Astrocyte of the spinal cord (primary cell): ENCODE data around the gene HS3ST3B1.

ENCODE experiments used
- DNase-seq: peaks from one replicate; pipeline ENCODE4 v3.0.0; 2011; ENCODE audit warnings: low read depth, low spot score
- H3K4me3 ChIP-seq: 2 replicates; pipeline ENCODE4 v1.5.1; 2011; ENCODE audit warnings: low read depth, mild to moderate bottlenecking, low read length, moderate library complexity
- CTCF ChIP-seq: IDR thresholded peaks from 2 replicates; pipeline ENCODE4 v1.5.1; 2012; ENCODE audit warnings: low read depth, mild to moderate bottlenecking, low read length, inconsistent platforms
- in situ Hi-C: cut with HindIII; loops from 2 replicates; pipeline ENCODE4 v1.10.0; 2017; ENCODE audit warnings: low sequenced_read_pairs

Gene HS3ST3B1

GRCh38 chr17:14281530-14281929, 19.4 kb upstream of the HS3ST3B1 start:
- no peak for DNase-seq
- no peak for TF ChIP-seq CTCF
- H3K4me3 ChIP-seq = no peak overlapping the region
- in situ Hi-C loops = no loop called here

GRCh38 chr17:14282726-14283125, 18.2 kb upstream of the HS3ST3B1 start:
- in situ Hi-C loops = no loop called here

GRCh38 chr17:14289162-14289561, 11.7 kb upstream of the HS3ST3B1 start:
- TF ChIP-seq CTCF = no peak
- no peak for DNase-seq
- in situ Hi-C loops = no loop called here
- H3K4me3 ChIP-seq = no peak overlapping the region

More at GRCh38 chr17:14282726-14283125, 18.2 kb upstream of the HS3ST3B1 start:
- H3K4me3 ChIP-seq = no peak overlapping the region
- no peak for DNase-seq
- TF ChIP-seq CTCF = no peak

- H3K4me3 ChIP-seq = no peak overlapping the region
- in situ Hi-C loops = no loop called here
- no peak for DNase-seq
- TF ChIP-seq CTCF = no peak
Measured at GRCh38 chr17:14294876-14295275, 6.0 kb upstream of the HS3ST3B1 start.

GRCh38 chr17:14295676-14296075, 5.2 kb upstream of the HS3ST3B1 start:
- no peak for DNase-seq
- in situ Hi-C loops = no loop called here
- no peak for TF ChIP-seq CTCF
- no peak overlapping the region for H3K4me3 ChIP-seq

GRCh38 chr17:14296166-14296910, 4.5 kb upstream of the HS3ST3B1 start:
- in situ Hi-C loops = no loop called here
- no peak for TF ChIP-seq CTCF
- no peak overlapping the region for H3K4me3 ChIP-seq
- DNase-seq = no peak
